Upper lobe of left lung (tissue), 4 donors: Measurements from ENCODE around the gene SLC26A9.

ENCODE experiments used
- CTCF ChIP-seq, 6 experiments: fragments of 450-650 bp in 4 of 6; fragments of 200-600 bp in 2 of 6; sonication (generic) in 2 of 6; IDR thresholded peaks; one replicate each; pipeline ENCODE4 v1.5.1; 2016 to 2019; ENCODE audit warnings: antibody characterized with exemption in 6 of 6
- EP300 ChIP-seq, 4 donors: sonication (generic); formaldehyde crosslinking; IDR thresholded peaks; one replicate each; pipeline ENCODE4 v1.5.1; 2017; ENCODE audit warnings: antibody characterized with exemption in 4 of 4, control low read depth in 2 of 4
- POLR2A ChIP-seq, 4 donors: fragments of 450-650 bp; IDR thresholded peaks; one replicate each; pipeline ENCODE4 v1.5.1; 2016 to 2017; ENCODE audit warnings: antibody characterized with exemption in 4 of 4, mild to moderate bottlenecking in 2 of 4

GRCh38 chr1:205883792-205884191 lies 59.5 kb downstream of the SLC26A9 start:
- TF ChIP-seq CTCF (IDR thresholded peaks at IDR 0.05) (no peak), EP300 (IDR thresholded peaks at IDR 0.05) (no peak), POLR2A (IDR thresholded peaks at IDR 0.05) (no peak)
